Effector CD8-positive, alpha-beta T cell (primary cell): ENCODE results near the gene FRAS1.
"Not testable (repeated sequence)": the region's sequence is repeated elsewhere in the genome, so short reads cannot be mapped to it uniquely, and the experiment has no call there.

Experiments used
- DNase-seq: peaks from one replicate; lab custom pipeline; 2025; lab: John Stamatoyannopoulos, UW
- total RNA-seq, 4 experiments: gene quantifications; one replicate each; lab custom pipeline; 2026; lab: John Stamatoyannopoulos, UW

FRAS1 gene
- 0 to 0.91 (median 0.31) reads per million in 4 experiments for total RNA-seq

GRCh38 chr4:78057135-78057599 lies at the start of gene FRAS1:
FRAS1 (plus strand) TSS chr4:78057323; CDS start chr4:78058010, 687 bp downstream.
- DNase-seq, result peak; percentile 5

GRCh38 chr4:78011003-78011402 lies 46.1 kb upstream of the FRAS1 start:
- DNase-seq, result not testable (repeated sequence)

GRCh38 chr4:78014889-78015886 lies 41.9 kb upstream of the FRAS1 start:
- no peak for DNase-seq

- no peak for DNase-seq
These were observed 38.7 kb upstream of the FRAS1 start for GRCh38 chr4:78018271-78019049.

GRCh38 chr4:78019414-78019813 lies 37.7 kb upstream of the FRAS1 start:
- DNase-seq, result no peak

GRCh38 chr4:78020677-78021076 lies 36.4 kb upstream of the FRAS1 start:
- no peak for DNase-seq

- no peak for DNase-seq
These were observed 34.6 kb upstream of the FRAS1 start for GRCh38 chr4:78022517-78022916.

GRCh38 chr4:78024085-78024484 lies 33.0 kb upstream of the FRAS1 start:
- no peak for DNase-seq

- no peak for DNase-seq
These were observed 32.5 kb upstream of the FRAS1 start for GRCh38 chr4:78024576-78025091.

GRCh38 chr4:78031417-78031950 lies 25.6 kb upstream of the FRAS1 start:
- DNase-seq, result no peak

- DNase-seq, result no peak
These were observed 24.7 kb upstream of the FRAS1 start for GRCh38 chr4:78032446-78032845.

GRCh38 chr4:78032929-78033328 lies 24.2 kb upstream of the FRAS1 start:
- DNase-seq, result no peak

GRCh38 chr4:78033861-78034260 lies 23.3 kb upstream of the FRAS1 start:
- no peak for DNase-seq

- no peak for DNase-seq
These were observed 18.4 kb upstream of the FRAS1 start for GRCh38 chr4:78038704-78039103.

- no peak for DNase-seq
These were observed 17.4 kb upstream of the FRAS1 start for GRCh38 chr4:78039678-78040077.

- no peak for DNase-seq
These were observed 16.7 kb upstream of the FRAS1 start for GRCh38 chr4:78040431-78040830.

GRCh38 chr4:78047366-78047765 lies 9.8 kb upstream of the FRAS1 start:
- DNase-seq, result no peak

GRCh38 chr4:78056265-78057129 lies 626 bp upstream of the FRAS1 start:
- no peak for DNase-seq

- no peak for DNase-seq
These were observed 752 bp downstream of the FRAS1 start for GRCh38 chr4:78057600-78058550.
